SH-SY5Y (cell line): ENCODE measurements around the gene TBC1D32.

ENCODE experiments used
- GATA2 ChIP-seq: IDR thresholded peaks from 2 replicates; pipeline ENCODE4 v1.6.1; 2011; ENCODE audit warnings: mild to moderate bottlenecking, low read depth, low read length
- GATA3 ChIP-seq: IDR thresholded peaks from 2 replicates; pipeline ENCODE4 v1.6.1; 2011; ENCODE audit warnings: low read depth, mild to moderate bottlenecking, low read length, moderate library complexity

DNA sequence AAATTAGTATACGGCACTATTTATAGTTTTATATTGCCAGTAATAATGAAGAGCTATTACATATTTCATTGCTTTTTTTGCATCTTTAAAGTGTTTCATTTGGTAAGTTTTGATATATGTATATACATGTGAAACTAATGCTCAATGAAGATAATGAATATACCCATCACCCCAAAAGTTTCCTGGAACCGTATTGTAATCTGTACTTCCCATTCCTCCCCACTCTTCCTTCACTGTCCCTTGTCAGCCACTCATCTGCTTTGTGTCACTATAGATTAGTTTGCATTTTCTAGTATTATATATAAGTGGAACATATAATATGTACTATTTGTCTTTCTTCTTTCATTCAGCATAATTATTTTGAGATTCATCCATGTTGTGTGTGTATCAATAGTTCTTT lies 10.3 kb upstream of the TBC1D32 start:
- no peak for TF ChIP-seq GATA3
- TF ChIP-seq GATA2, result no peak
